Upper lobe of left lung (tissue), 6 donors: ENCODE results near the gene GLMP. TPM values are rescaled to one million over a fixed set of nuclear protein-coding genes. Genes with fewer than 3 reads are reported as not detected.

Experiments used
- ATAC-seq, 2 donors: fragments of 200-7000 bp; cut with Tn5 transposase; one replicate each; pipeline ENCODE4 v1.9.1; 2022; ENCODE audit warnings: mild to moderate bottlenecking in 2 of 2, moderate library complexity in 2 of 2; ENCODE audit not compliant: low FRiP score in 2 of 2
- DNase-seq, 2 donors: peaks; one replicate each; pipeline ENCODE4 v3.0.0-alpha.2; 2019 to 2020
- H3K27ac ChIP-seq, 4 donors: fragments of 200-600 bp; sonication (generic); one replicate each; pipeline ENCODE4 v1.5.1; 2016 to 2019
- H3K27me3 ChIP-seq, 4 donors: fragments of 200-600 bp; sonication (generic); one replicate each; pipeline ENCODE4 v1.5.1; 2017 to 2019
- H3K36me3 ChIP-seq, 4 donors: fragments of 200-600 bp; sonication (generic); one replicate each; pipeline ENCODE4 v1.5.1; 2016 to 2019
- H3K4me1 ChIP-seq, 4 donors: fragments of 200-600 bp; sonication (generic); one replicate each; pipeline ENCODE4 v1.5.1; 2018 to 2019
- H3K4me3 ChIP-seq, 4 donors: fragments of 200-600 bp; sonication (generic); one replicate each; pipeline ENCODE4 v1.5.1; 2017 to 2019; ENCODE audit warnings: mild to moderate bottlenecking in 2 of 4, moderate library complexity in 1 of 4
- H3K9me3 ChIP-seq, 4 donors: fragments of 200-600 bp; sonication (generic); one replicate each; pipeline ENCODE4 v1.5.1; 2018 to 2019
- CTCF ChIP-seq, 6 experiments: fragments of 450-650 bp in 4 of 6; fragments of 200-600 bp in 2 of 6; sonication (generic) in 2 of 6; IDR thresholded peaks; one replicate each; pipeline ENCODE4 v1.5.1; 2016 to 2019; ENCODE audit warnings: antibody characterized with exemption in 6 of 6
- EP300 ChIP-seq, 4 donors: sonication (generic); formaldehyde crosslinking; IDR thresholded peaks; one replicate each; pipeline ENCODE4 v1.5.1; 2017; ENCODE audit warnings: antibody characterized with exemption in 4 of 4, control low read depth in 2 of 4
- POLR2A ChIP-seq, 4 donors: fragments of 450-650 bp; IDR thresholded peaks; one replicate each; pipeline ENCODE4 v1.5.1; 2016 to 2017; ENCODE audit warnings: antibody characterized with exemption in 4 of 4, mild to moderate bottlenecking in 2 of 4
- POLR2AphosphoS5 ChIP-seq, 2 donors: sonication (generic); formaldehyde crosslinking; IDR thresholded peaks; one replicate each; pipeline ENCODE4 v1.5.1; 2017; ENCODE audit warnings: antibody characterized with exemption in 2 of 2
- WGBS, 2 donors: methylation state at CpG; one replicate each; pipeline ENCODE4 v1.1.5; 2017 to 2018; 5-methylcytosine and 5-hydroxymethylcytosine counted together
- total RNA-seq, 6 donors: library from RNA; depleted of rRNA in 4 of 6; stranded (reverse); fragments of >200 nt in 4 of 6; gene quantifications; one replicate each; pipeline versions ENCODE4 v1.1.0 to v1.2.1, GENCODE V29; 2016 to 2021
- donor health status: DM: no; HTN: no; CAD: no; lungs with moderate emphysema.
- donor health status: DM: no; HTN: yes; CAD: no; lungs with severe emphysema.

The GLMP gene
- total RNA-seq, 6 donors from 2014 or later: 22.1 to 80.4 (median 50.9) TPM

GRCh38 chr1:156245451-156246232 is 49.8 kb downstream of the GLMP start:
- DNase-seq: peak; percentile 27 to 88
- Histone ChIP-seq H3K27me3 (peaks cover 0 to 8% (median 0%) of the 10 kb centered on the region in 4 donors), H3K9me3 (no peaks in the 10 kb centered on the region), H3K4me3 (peak overlapping the region; percentile 4 to 42 (median 34)), H3K36me3 (peaks cover 9 to 37% (median 22%) of the 10 kb centered on the region in 4 donors), H3K27ac (no peak overlapping the region), H3K4me1 (peaks cover 13 to 35% (median 29%) of the 10 kb centered on the region in 4 donors)
- TF ChIP-seq CTCF (IDR thresholded peaks at IDR 0.05): no peak
- TF ChIP-seq POLR2A (IDR thresholded peaks at IDR 0.05): no peak
- no peak for TF ChIP-seq POLR2AphosphoS5 (IDR thresholded peaks at IDR 0.05)
- TF ChIP-seq EP300 (IDR thresholded peaks at IDR 0.05): no peak
- peak in 1 of 2 donors; percentile 6 for ATAC-seq
- WGBS, 2 donors: 3 to 39% methylated on average over 3 to 69 of the region's 69 CpGs

- H3K4me3 ChIP-seq: no peak overlapping the region
- peaks cover 13 to 35% (median 29%) of the 10 kb centered on the region in 4 donors for H3K4me1 ChIP-seq
- H3K36me3 ChIP-seq: peaks cover 2 to 37% (median 17%) of the 10 kb centered on the region in 4 donors
- H3K27me3 ChIP-seq: peaks cover 0 to 8% (median 0%) of the 10 kb centered on the region in 4 donors
- DNase-seq (no peak), ATAC-seq (no peak)
- no peaks in the 10 kb centered on the region for H3K9me3 ChIP-seq
- TF ChIP-seq CTCF (IDR thresholded peaks at IDR 0.05) (no peak), POLR2AphosphoS5 (IDR thresholded peaks at IDR 0.05) (no peak), POLR2A (IDR thresholded peaks at IDR 0.05) (no peak), EP300 (IDR thresholded peaks at IDR 0.05) (no peak)
- 92 to 94% methylated on average over 17 of the region's 17 CpGs for WGBS, 2 donors
- H3K27ac ChIP-seq: no peak overlapping the region
Observed at GRCh38 chr1:156244712-156245111, 50.8 kb downstream of the GLMP start.

GRCh38 chr1:156244126-156244525 is 51.4 kb downstream of the GLMP start:
- Histone ChIP-seq H3K27me3 (peaks cover 0 to 8% (median 0%) of the 10 kb centered on the region in 4 donors), H3K4me1 (peaks cover 13 to 35% (median 29%) of the 10 kb centered on the region in 4 donors), H3K9me3 (no peaks in the 10 kb centered on the region), H3K4me3 (no peak overlapping the region), H3K27ac (no peak overlapping the region), H3K36me3 (peaks cover under 1 to 37% (median 19%) of the 10 kb centered on the region in 4 donors)
- WGBS, 2 donors: 100% methylated on average over 2 of the region's 2 CpGs; no CpG with 5 or more reads in 1 of the 2 donors
- DNase-seq (no peak), ATAC-seq (no peak)
- TF ChIP-seq EP300 (IDR thresholded peaks at IDR 0.05) (no peak), POLR2AphosphoS5 (IDR thresholded peaks at IDR 0.05) (no peak), POLR2A (IDR thresholded peaks at IDR 0.05) (no peak), CTCF (IDR thresholded peaks at IDR 0.05) (no peak)

GRCh38 chr1:156242738-156243137 is 52.7 kb downstream of the GLMP start:
- Histone ChIP-seq H3K4me3 (no peak overlapping the region), H3K4me1 (peaks cover 13 to 30% (median 27%) of the 10 kb centered on the region in 4 donors), H3K27me3 (peaks cover 0 to 8% (median 0%) of the 10 kb centered on the region in 4 donors), H3K36me3 (peaks cover 13 to 46% (median 29%) of the 10 kb centered on the region in 4 donors), H3K9me3 (no peaks in the 10 kb centered on the region), H3K27ac (no peak overlapping the region)
- no peak for TF ChIP-seq EP300 (IDR thresholded peaks at IDR 0.05)
- no peak for TF ChIP-seq POLR2AphosphoS5 (IDR thresholded peaks at IDR 0.05)
- no peak for TF ChIP-seq POLR2A (IDR thresholded peaks at IDR 0.05)
- no peak for TF ChIP-seq CTCF (IDR thresholded peaks at IDR 0.05)
- 83 to 88% methylated on average over 5 to 10 of the region's 10 CpGs for WGBS, 2 donors
- ATAC-seq: no peak
- DNase-seq: no peak

Other genes with a start within 250 kb of the GLMP start
- gene UBQLN4, start 241.9 kb downstream of the GLMP start, total RNA-seq: 10 to 100 TPM; 22.2 to 39.8 (median 24.5) TPM
- 10 to 100 TPM; 35.6 to 84.5 (median 68.8) TPM for gene LAMTOR2, start 240.9 kb downstream of the GLMP start, total RNA-seq
- gene RAB25, start 234.5 kb downstream of the GLMP start, total RNA-seq: 100 to 1,000 TPM in 1 of 6 donors, 10 to 100 TPM in 5; 58.7 to 123 (median 88.9) TPM
- 1 to 10 TPM in 2 of 6 donors, under 1 TPM in 3, not detected in 1; 0.26 to 2.0 (median 1.00) TPM for gene MEX3A, start 213.2 kb downstream of the GLMP start, total RNA-seq
- gene LMNA, start 181.0 kb downstream of the GLMP start, total RNA-seq: 1,000 to 10,000 TPM in 1 of 6 donors, 100 to 1,000 TPM in 5; 156 to 1,281 (median 388) TPM
- gene SEMA4A, start 142.1 kb downstream of the GLMP start, total RNA-seq: 10 to 100 TPM; 28.9 to 65.9 (median 33.5) TPM
- gene SLC25A44, start 101.6 kb downstream of the GLMP start, total RNA-seq: 10 to 100 TPM; 11.0 to 27.4 (median 21.1) TPM
- gene PMF1, start 82.7 kb downstream of the GLMP start, total RNA-seq: 10 to 100 TPM; 46.1 to 88.2 (median 66.6) TPM
- gene BGLAP, start 53.5 kb downstream of the GLMP start, total RNA-seq: 10 to 100 TPM in 1 of 6 donors, 1 to 10 TPM in 3, under 1 TPM in 1, not detected in 1; 0.69 to 31.4 (median 1.9) TPM
- 10 to 100 TPM in 1 of 6 donors, 1 to 10 TPM in 5; 1.3 to 10.5 (median 2.9) TPM for gene PAQR6, start 47.6 kb downstream of the GLMP start, total RNA-seq
- gene SMG5, start 12.9 kb downstream of the GLMP start, total RNA-seq: 100 to 1,000 TPM in 1 of 6 donors, 10 to 100 TPM in 5; 52.3 to 136 (median 69.1) TPM
- gene TMEM79, start 11.4 kb downstream of the GLMP start, total RNA-seq: 10 to 100 TPM in 1 of 6 donors, 1 to 10 TPM in 5; 1.3 to 10.5 (median 3.1) TPM
- 1 to 10 TPM in 1 of 6 donors, not detected in 5; 7.3 TPM for gene VHLL, start 3.6 kb upstream of the GLMP start, total RNA-seq
- 100 to 1,000 TPM in 4 of 6 donors, 10 to 100 TPM in 2; 53.5 to 171 (median 112) TPM for gene CCT3, start 42.6 kb upstream of the GLMP start, total RNA-seq
- 1 to 10 TPM in 2 of 6 donors, not detected in 4; 1.1 to 4.2 TPM for gene TSACC, start 42.8 kb upstream of the GLMP start, total RNA-seq
- gene RHBG, start 73.5 kb upstream of the GLMP start, total RNA-seq: under 1 TPM in 1 of 6 donors, not detected in 5; 0.24 TPM
- 100 to 1,000 TPM in 2 of 6 donors, 10 to 100 TPM in 4; 42.7 to 146 (median 58.7) TPM for gene MEF2D, start 205.1 kb upstream of the GLMP start, total RNA-seq